Prostate gland (tissue), 2 donors: Measurements from ENCODE around the gene DROSHA. TPM values are rescaled to one million over a fixed set of nuclear protein-coding genes. Genes with fewer than 3 reads are reported as not detected.
"Not testable (repeated sequence)": the region's sequence is repeated elsewhere in the genome, so short reads cannot be mapped to it uniquely, and the experiment has no call there.

ENCODE experiments used
- DNase-seq: peaks from one replicate; pipeline ENCODE4 v3.0.0-alpha.2; 2019; ENCODE audit warnings: low spot score
- H3K27ac ChIP-seq, 2 donors: fragments of 200-600 bp; sonication (generic); 2 replicates each; pipeline ENCODE4 v1.5.1; 2017 to 2019
- H3K27me3 ChIP-seq: fragments of 200-600 bp; sonication (generic); replicated peaks from 2 replicates; pipeline ENCODE4 v1.5.1; 2019; ENCODE audit not compliant: insufficient read depth
- H3K36me3 ChIP-seq, 2 donors: fragments of 200-600 bp; sonication (generic); 1 replicate in 1 of 2; 2 replicates in 1 of 2; pipeline versions ENCODE4 v1.5.1 to v1.8.1; 2017 to 2019
- H3K4me1 ChIP-seq: fragments of 200-600 bp; sonication (generic); replicated peaks from 2 replicates; pipeline ENCODE4 v1.5.1; 2019
- H3K4me3 ChIP-seq, 2 donors: fragments of 200-600 bp; sonication (generic); 2 replicates each; pipeline ENCODE4 v1.5.1; 2017 to 2019
- H3K9me3 ChIP-seq: fragments of 200-600 bp; sonication (generic); 2 replicates; pipeline ENCODE4 v1.5.1; 2017
- CTCF ChIP-seq, 4 experiments: fragments of 200-600 bp in 2 of 4; fragments of 450-650 bp in 2 of 4; sonication (generic) in 2 of 4; IDR thresholded peaks; 1 replicate in 3 of 4; 2 replicates in 1 of 4; pipeline ENCODE4 v1.5.1; 2016 to 2019; ENCODE audit warnings: antibody characterized with exemption in 4 of 4, mild to moderate bottlenecking in 2 of 4, moderate library complexity in 2 of 4
- POLR2A ChIP-seq: fragments of 450-650 bp; IDR thresholded peaks from one replicate; pipeline ENCODE4 v1.6.1; 2016; ENCODE audit warnings: antibody characterized with exemption, mild to moderate bottlenecking
- POLR2AphosphoS5 ChIP-seq: sonication (generic); formaldehyde crosslinking; IDR thresholded peaks from one replicate; pipeline ENCODE4 v1.6.1; 2017; ENCODE audit warnings: antibody characterized with exemption
- WGBS: methylation state at CpG from one replicate; pipeline ENCODE4 v1.1.5; 2018; 5-methylcytosine and 5-hydroxymethylcytosine counted together
- intact Hi-C: fragments of 100-400 bp; cut with DNase I; formaldehyde crosslinking; loops from one replicate; pipeline ENCODE4 v1.14.2; 2022
- total RNA-seq, 2 donors: library from RNA; depleted of rRNA; stranded (reverse); fragments of >200 nt; gene quantifications; one replicate each; pipeline ENCODE4 v1.1.0, GENCODE V29; 2016

Gene DROSHA
- total RNA-seq, 2 donors from 2014 or later: 27.6 to 45.7 TPM

- intact Hi-C loops: no loop called here
- Histone ChIP-seq H3K27me3 (no peaks in the 10 kb centered on the region), H3K4me1 (no peaks in the 10 kb centered on the region), H3K36me3 (no peaks in the 10 kb centered on the region), H3K9me3 (no peaks in the 10 kb centered on the region), H3K27ac (no peak overlapping the region), H3K4me3 (no peak overlapping the region)
- DNase-seq: no peak
- 90% methylated on average over 10 of the region's 10 CpGs for WGBS
- TF ChIP-seq POLR2AphosphoS5: no peak
- TF ChIP-seq POLR2A: no peak
- no peak for TF ChIP-seq CTCF (IDR thresholded peaks at IDR 0.05)
These were observed 41.7 kb upstream of the DROSHA start for GRCh38 chr5:31573494-31574142.

GRCh38 chr5:31569068-31569467 lies 37.2 kb upstream of the DROSHA start:
- intact Hi-C loops: no loop called here
- TF ChIP-seq POLR2A (no peak), CTCF (IDR thresholded peaks at IDR 0.05) (no peak), POLR2AphosphoS5 (no peak)
- DNase-seq: no peak
- H3K27me3 ChIP-seq: no peaks in the 10 kb centered on the region
- no peaks in the 10 kb centered on the region for H3K4me1 ChIP-seq
- H3K4me3 ChIP-seq: no peak overlapping the region
- H3K27ac ChIP-seq: no peak overlapping the region
- no peaks in the 10 kb centered on the region for H3K9me3 ChIP-seq
- no peaks in the 10 kb centered on the region for H3K36me3 ChIP-seq

GRCh38 chr5:31568302-31568835 lies 36.5 kb upstream of the DROSHA start:
- Histone ChIP-seq H3K4me3 (no peak overlapping the region), H3K9me3 (no peaks in the 10 kb centered on the region), H3K4me1 (no peaks in the 10 kb centered on the region), H3K27me3 (no peaks in the 10 kb centered on the region), H3K36me3 (no peaks in the 10 kb centered on the region), H3K27ac (no peak overlapping the region)
- intact Hi-C loops: no loop called here
- no peak for DNase-seq
- no peak for TF ChIP-seq POLR2A
- TF ChIP-seq CTCF (IDR thresholded peaks at IDR 0.05): no peak
- TF ChIP-seq POLR2AphosphoS5: no peak
- WGBS: 95% methylated on average over 1 of the region's 1 CpG

- WGBS: 90% methylated on average over 3 of the region's 3 CpGs
- H3K27me3 ChIP-seq, intact Hi-C loops, DNase-seq, H3K9me3 ChIP-seq, H3K4me1 ChIP-seq, H3K27ac ChIP-seq, H3K4me3 ChIP-seq, H3K36me3 ChIP-seq: not testable (repeated sequence)
These were observed 34.5 kb upstream of the DROSHA start for GRCh38 chr5:31566362-31566761.

- no peaks in the 10 kb centered on the region for H3K36me3 ChIP-seq
- H3K27me3 ChIP-seq: no peaks in the 10 kb centered on the region
- H3K4me1 ChIP-seq: no peaks in the 10 kb centered on the region
- no peak overlapping the region for H3K4me3 ChIP-seq
- intact Hi-C loops: no loop called here
- TF ChIP-seq POLR2AphosphoS5 (no peak), POLR2A (no peak), CTCF (IDR thresholded peaks at IDR 0.05) (no peak)
- H3K9me3 ChIP-seq: no peaks in the 10 kb centered on the region
- DNase-seq: no peak
- WGBS: 31% methylated on average over 4 of the region's 4 CpGs
- H3K27ac ChIP-seq: no peak overlapping the region
These were observed 31.3 kb upstream of the DROSHA start for GRCh38 chr5:31563216-31563615.
